DMS 273 (cell line): ENCODE data around the gene MLPH.
A peak's percentile ranks its signal among the peaks of the same experiment; 100 is the strongest.

Source experiments
- DNase-seq: peaks from one replicate; lab custom pipeline; 2025; ENCODE audit not compliant: unreplicated experiment; lab: John Stamatoyannopoulos, UW

Gene MLPH

GRCh38 chr2:237496428-237496827, 9.4 kb downstream of the MLPH start:
- DNase-seq, result no peak

- no peak for DNase-seq
Measured at GRCh38 chr2:237497009-237497837, 10.2 kb downstream of the MLPH start.

GRCh38 chr2:237497838-237498186, 10.8 kb downstream of the MLPH start:
- no peak for DNase-seq

GRCh38 chr2:237498341-237498740, 11.3 kb downstream of the MLPH start:
- no peak for DNase-seq

GRCh38 chr2:237500681-237501424, 13.8 kb downstream of the MLPH start:
- no peak for DNase-seq

GRCh38 chr2:237501892-237502513, 15.0 kb downstream of the MLPH start:
- DNase-seq, result no peak

GRCh38 chr2:237503201-237503600, 16.1 kb downstream of the MLPH start:
- no peak for DNase-seq

- no peak for DNase-seq
Measured at GRCh38 chr2:237505188-237505939, 18.3 kb downstream of the MLPH start.

- no peak for DNase-seq
Measured at GRCh38 chr2:237507512-237507911, 20.5 kb downstream of the MLPH start.

GRCh38 chr2:237508361-237508760, 21.3 kb downstream of the MLPH start:
- no peak for DNase-seq

- no peak for DNase-seq
Measured at GRCh38 chr2:237509151-237509550, 22.1 kb downstream of the MLPH start.

- peak; percentile 14 for DNase-seq
Measured at GRCh38 chr2:237509905-237510304, 22.9 kb downstream of the MLPH start.

GRCh38 chr2:237510502-237511217, 23.6 kb downstream of the MLPH start:
- DNase-seq, result no peak

- no peak for DNase-seq
Measured at GRCh38 chr2:237511433-237511832, 24.4 kb downstream of the MLPH start.

GRCh38 chr2:237511885-237512405, 24.9 kb downstream of the MLPH start:
- no peak for DNase-seq

- peak; percentile 91 for DNase-seq
Measured at GRCh38 chr2:237512774-237513466, 25.9 kb downstream of the MLPH start.

- no peak for DNase-seq
Measured at GRCh38 chr2:237513693-237514092, 26.6 kb downstream of the MLPH start.

- DNase-seq, result no peak
Measured at GRCh38 chr2:237514474-237515130, 27.6 kb downstream of the MLPH start.

- DNase-seq, result no peak
Measured at GRCh38 chr2:237515166-237515565, 28.1 kb downstream of the MLPH start.
